K562 (cell line): ENCODE data around the gene HOXB3.
A peak's percentile ranks its signal among the peaks of the same experiment; 100 is the strongest.

Experiments
- ELF1 ChIP-seq: fragments of 200-800 bp; sonication (Bioruptor generic); IDR thresholded peaks from 2 replicates; pipeline ENCODE4 v1.6.1; 2016; ENCODE audit warnings: missing genetic modification characterization, missing compliant biosample characterization
- FOXJ2 ChIP-seq: fragments of 200-800 bp; sonication (Bioruptor generic); IDR thresholded peaks from 2 replicates; pipeline ENCODE4 v1.6.1; 2016; ENCODE audit warnings: missing genetic modification characterization, missing compliant biosample characterization
- JUN ChIP-seq, 2 experiments: sonication (generic) in 1 of 2; formaldehyde crosslinking in 1 of 2; IDR thresholded peaks; 2 replicates each; pipeline versions ENCODE4 v1.6.1 to v1.8.0; 2012 to 2022; ENCODE audit warnings: borderline replicate concordance in 2 of 2, mild to moderate bottlenecking in 2 of 2, improper control_type of control experiment in 1 of 2, low read depth in 1 of 2, low read length in 1 of 2, missing genetic modification reagents in 1 of 2
- RAD21 ChIP-seq, 2 experiments: fragments of 250-450 bp in 1 of 2; fragments of 450-650 bp in 1 of 2; sonication (Bioruptor Pico) in 1 of 2; formaldehyde crosslinking in 1 of 2; IDR thresholded peaks in 1 of 2; conservative IDR thresholded peaks in 1 of 2; 2 replicates each; pipeline versions ENCODE4 v1.4.0 to v1.8.0; 2020 to 2022; ENCODE audit warnings: mild to moderate bottlenecking in 2 of 2, moderate library complexity in 1 of 2
- TF ChIP-seq, protein P1 (sequence below): sonication (generic); formaldehyde crosslinking; IDR thresholded peaks from 2 replicates; pipeline ENCODE4 v1.8.1; 2023; ENCODE audit warnings: mild to moderate bottlenecking, missing genetic modification reagents, moderate library complexity
- TF ChIP-seq, protein P2 (sequence below), 3 experiments: IDR thresholded peaks in 2 of 3; conservative IDR thresholded peaks in 1 of 3; 2 replicates each; pipeline ENCODE4 v1.5.1; 2011 to 2012; ENCODE audit warnings: low read length in 3 of 3, mild to moderate bottlenecking in 3 of 3, control low read depth in 2 of 3, improper control_type of control experiment in 1 of 3, inconsistent platforms in 1 of 3, low read depth in 1 of 3, mixed read lengths in 1 of 3, moderate library complexity in 1 of 3; ENCODE audit not compliant: insufficient read depth in 2 of 3

DNA sequence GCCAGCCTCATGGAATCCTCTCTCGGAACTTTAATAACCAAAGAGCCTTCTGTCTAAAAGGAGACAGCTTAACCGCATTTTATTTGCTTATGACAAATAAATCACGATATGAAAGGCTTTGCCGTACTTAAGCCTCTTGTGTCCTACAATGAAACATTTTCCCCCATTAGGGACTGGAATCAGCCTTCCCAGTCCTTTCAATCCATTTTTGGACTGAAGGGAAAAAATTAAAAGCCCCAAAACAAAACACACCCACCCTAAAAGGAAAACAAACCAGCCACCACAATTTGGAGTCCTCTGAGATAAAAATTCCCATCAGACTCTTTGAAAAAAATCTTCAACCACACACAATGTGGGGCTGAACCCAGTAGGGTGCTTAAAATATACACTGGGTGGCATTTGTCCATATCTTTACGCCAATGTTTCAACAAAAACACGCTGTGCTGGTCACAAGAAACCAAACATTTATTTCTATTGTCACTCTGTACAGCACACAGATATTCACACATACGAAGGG lies 14.9 kb downstream of the HOXB3 start:
- TF ChIP-seq, protein P1, sequence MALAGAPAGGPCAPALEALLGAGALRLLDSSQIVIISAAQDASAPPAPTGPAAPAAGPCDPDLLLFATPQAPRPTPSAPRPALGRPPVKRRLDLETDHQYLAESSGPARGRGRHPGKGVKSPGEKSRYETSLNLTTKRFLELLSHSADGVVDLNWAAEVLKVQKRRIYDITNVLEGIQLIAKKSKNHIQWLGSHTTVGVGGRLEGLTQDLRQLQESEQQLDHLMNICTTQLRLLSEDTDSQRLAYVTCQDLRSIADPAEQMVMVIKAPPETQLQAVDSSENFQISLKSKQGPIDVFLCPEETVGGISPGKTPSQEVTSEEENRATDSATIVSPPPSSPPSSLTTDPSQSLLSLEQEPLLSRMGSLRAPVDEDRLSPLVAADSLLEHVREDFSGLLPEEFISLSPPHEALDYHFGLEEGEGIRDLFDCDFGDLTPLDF, result no peak
- TF ChIP-seq JUN (IDR thresholded peaks at IDR 0.05; ENCODE audit: borderline replicate concordance, low read depth, low read length) (no peak), JUN (CRISPR knock-in tag; IDR thresholded peaks at IDR 0.05; ENCODE audit: borderline replicate concordance) (no peak), ELF1 (tag) (no peak), RAD21 (CRISPR knock-in tag; conservative IDR thresholded peaks at IDR 0.05 in 1 of 2, IDR thresholded peaks at IDR 0.05 in 1 of 2) (peak in 1 of 2 experiments; percentile 4; a peak in 1 of 4 replicates), FOXJ2 (tag) (no peak)
- TF ChIP-seq, protein P2, sequence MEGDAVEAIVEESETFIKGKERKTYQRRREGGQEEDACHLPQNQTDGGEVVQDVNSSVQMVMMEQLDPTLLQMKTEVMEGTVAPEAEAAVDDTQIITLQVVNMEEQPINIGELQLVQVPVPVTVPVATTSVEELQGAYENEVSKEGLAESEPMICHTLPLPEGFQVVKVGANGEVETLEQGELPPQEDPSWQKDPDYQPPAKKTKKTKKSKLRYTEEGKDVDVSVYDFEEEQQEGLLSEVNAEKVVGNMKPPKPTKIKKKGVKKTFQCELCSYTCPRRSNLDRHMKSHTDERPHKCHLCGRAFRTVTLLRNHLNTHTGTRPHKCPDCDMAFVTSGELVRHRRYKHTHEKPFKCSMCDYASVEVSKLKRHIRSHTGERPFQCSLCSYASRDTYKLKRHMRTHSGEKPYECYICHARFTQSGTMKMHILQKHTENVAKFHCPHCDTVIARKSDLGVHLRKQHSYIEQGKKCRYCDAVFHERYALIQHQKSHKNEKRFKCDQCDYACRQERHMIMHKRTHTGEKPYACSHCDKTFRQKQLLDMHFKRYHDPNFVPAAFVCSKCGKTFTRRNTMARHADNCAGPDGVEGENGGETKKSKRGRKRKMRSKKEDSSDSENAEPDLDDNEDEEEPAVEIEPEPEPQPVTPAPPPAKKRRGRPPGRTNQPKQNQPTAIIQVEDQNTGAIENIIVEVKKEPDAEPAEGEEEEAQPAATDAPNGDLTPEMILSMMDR (IDR thresholded peaks at IDR 0.05 in 2 of 3, conservative IDR thresholded peaks at IDR 0.05 in 1 of 3; ENCODE audit: insufficient read depth in 2 of 3, low read depth in 1 of 3, low read length in 3 of 3), result no peak
